ENCODE measurements around the gene FAM228A.

Gene FAM228A

DNA sequence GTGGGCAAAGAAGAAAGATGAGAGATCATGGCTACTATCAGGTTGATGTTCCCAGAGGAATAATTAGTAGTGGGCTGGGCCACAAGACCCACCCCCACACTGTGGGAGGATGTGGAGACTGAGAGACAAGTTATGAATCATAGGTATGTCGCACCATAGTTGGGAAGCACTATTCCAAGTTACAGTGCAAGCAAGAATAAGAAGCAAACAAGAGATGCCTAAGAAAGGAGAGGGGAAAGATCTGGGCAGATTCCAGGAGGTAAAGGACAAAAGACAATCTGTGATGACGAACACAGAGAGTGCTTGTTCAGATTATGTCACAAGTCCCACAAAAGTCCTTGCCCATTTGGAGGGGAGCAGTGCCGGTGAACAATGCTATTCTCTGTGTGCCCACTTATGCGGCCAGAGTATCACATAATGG lies 56.6 kb downstream of the FAM228A start:
- DNase-seq = no peak

DNA sequence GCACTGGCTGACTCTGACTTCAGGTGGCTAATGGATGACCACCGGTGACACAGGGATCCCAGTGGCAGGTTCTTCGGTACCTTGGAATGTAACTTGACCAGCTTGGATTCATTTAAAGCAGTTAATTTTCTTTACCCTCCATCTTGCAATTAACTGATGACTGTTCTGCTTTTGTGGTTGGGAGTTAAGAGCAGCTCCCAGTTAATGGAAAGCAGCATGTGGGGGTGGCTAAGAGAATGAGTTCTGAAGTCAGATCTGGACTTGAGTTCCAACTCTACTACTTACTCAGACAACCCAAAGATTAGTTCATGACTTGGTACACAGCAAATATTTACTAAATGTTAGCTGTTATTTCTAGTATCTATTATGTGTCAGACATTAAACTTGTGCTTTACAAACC lies 58.5 kb downstream of the FAM228A start:
- DNase-seq = no peak

GRCh38 chr2:24237313-24237712 lies 62.5 kb downstream of the FAM228A start:
- no peak for DNase-seq

GRCh38 chr2:24238158-24238557 lies 63.3 kb downstream of the FAM228A start:
- no peak for DNase-seq

DNA sequence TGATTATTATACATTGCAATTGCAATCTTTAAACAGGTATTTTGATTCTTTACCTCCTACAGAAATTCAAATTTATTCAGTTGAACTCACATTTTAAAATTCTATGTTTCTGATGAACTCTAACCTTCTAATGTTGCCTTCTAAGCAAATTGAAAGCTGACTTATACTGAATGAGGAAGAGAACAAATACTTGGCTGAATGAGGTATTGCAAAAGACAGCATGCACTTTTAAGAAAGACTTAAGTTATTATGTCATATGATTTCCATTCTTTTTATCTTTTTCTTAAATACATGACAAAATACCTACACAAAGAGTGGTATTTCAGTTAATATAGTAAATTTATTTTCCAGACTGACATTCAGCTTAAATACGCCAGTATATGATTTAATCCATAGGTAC lies 64.7 kb downstream of the FAM228A start:
- no peak for DNase-seq
